HepG2 (cell line): ENCODE measurements around the gene MCC.

ENCODE experiments used
- JUNB ChIP-seq: sonication (generic); formaldehyde crosslinking; IDR thresholded peaks from 2 replicates; pipeline ENCODE4 v1.8.0; 2022; ENCODE audit warnings: missing genetic modification reagents, mild to moderate bottlenecking, borderline replicate concordance
- TMF1 ChIP-seq: sonication (generic); formaldehyde crosslinking; IDR thresholded peaks from 2 replicates; pipeline ENCODE4 v1.8.1; 2022; ENCODE audit warnings: low read depth, missing genetic modification reagents
- USF2 ChIP-seq, 2 experiments: sonication (generic) in 1 of 2; formaldehyde crosslinking in 1 of 2; IDR thresholded peaks; 2 replicates each; pipeline versions ENCODE4 v1.5.1 to v1.6.1; 2011 to 2020; ENCODE audit warnings: borderline replicate concordance in 1 of 2, low read depth in 1 of 2, low read length in 1 of 2, mild to moderate bottlenecking in 1 of 2, missing genetic modification reagents in 1 of 2, moderate library complexity in 1 of 2
- ZNF652 ChIP-seq: IDR thresholded peaks from 2 replicates; pipeline ENCODE4 v1.6.1; 2016; ENCODE audit warnings: low read depth, borderline replicate concordance
- ZNF768 ChIP-seq: sonication (generic); formaldehyde crosslinking; IDR thresholded peaks from 2 replicates; pipeline ENCODE4 v1.4.0; 2020; ENCODE audit warnings: missing genetic modification reagents
- TF ChIP-seq, protein P1 (sequence below): sonication (generic); formaldehyde crosslinking; IDR thresholded peaks from 2 replicates; pipeline ENCODE4 v1.4.0; 2020; ENCODE audit warnings: missing genetic modification reagents, borderline replicate concordance
- TF ChIP-seq, protein P2 (sequence below): sonication (generic); formaldehyde crosslinking; IDR thresholded peaks from 2 replicates; pipeline ENCODE4 v1.4.0; 2020; ENCODE audit warnings: mild to moderate bottlenecking, missing genetic modification reagents, borderline replicate concordance
- TF ChIP-seq, protein P3 (sequence below): sonication (generic); formaldehyde crosslinking; IDR thresholded peaks from 2 replicates; pipeline ENCODE4 v1.4.0; 2020; ENCODE audit warnings: missing genetic modification reagents, mild to moderate bottlenecking, borderline replicate concordance

- TF ChIP-seq USF2 (IDR thresholded peaks at IDR 0.05; ENCODE audit: low read depth, low read length) = no peak
- no peak for TF ChIP-seq USF2 (CRISPR knock-in tag; IDR thresholded peaks at IDR 0.05; ENCODE audit: borderline replicate concordance)
- TF ChIP-seq ZNF652 (CRISPR knock-in tag) = no peak
- no peak for TF ChIP-seq JUNB
- TF ChIP-seq ZNF768 (CRISPR knock-in tag) = no peak
- TF ChIP-seq, protein P1, sequence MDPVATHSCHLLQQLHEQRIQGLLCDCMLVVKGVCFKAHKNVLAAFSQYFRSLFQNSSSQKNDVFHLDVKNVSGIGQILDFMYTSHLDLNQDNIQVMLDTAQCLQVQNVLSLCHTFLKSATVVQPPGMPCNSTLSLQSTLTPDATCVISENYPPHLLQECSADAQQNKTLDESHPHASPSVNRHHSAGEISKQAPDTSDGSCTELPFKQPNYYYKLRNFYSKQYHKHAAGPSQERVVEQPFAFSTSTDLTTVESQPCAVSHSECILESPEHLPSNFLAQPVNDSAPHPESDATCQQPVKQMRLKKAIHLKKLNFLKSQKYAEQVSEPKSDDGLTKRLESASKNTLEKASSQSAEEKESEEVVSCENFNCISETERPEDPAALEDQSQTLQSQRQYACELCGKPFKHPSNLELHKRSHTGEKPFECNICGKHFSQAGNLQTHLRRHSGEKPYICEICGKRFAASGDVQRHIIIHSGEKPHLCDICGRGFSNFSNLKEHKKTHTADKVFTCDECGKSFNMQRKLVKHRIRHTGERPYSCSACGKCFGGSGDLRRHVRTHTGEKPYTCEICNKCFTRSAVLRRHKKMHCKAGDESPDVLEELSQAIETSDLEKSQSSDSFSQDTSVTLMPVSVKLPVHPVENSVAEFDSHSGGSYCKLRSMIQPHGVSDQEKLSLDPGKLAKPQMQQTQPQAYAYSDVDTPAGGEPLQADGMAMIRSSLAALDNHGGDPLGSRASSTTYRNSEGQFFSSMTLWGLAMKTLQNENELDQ = no peak
- TF ChIP-seq, protein P2, sequence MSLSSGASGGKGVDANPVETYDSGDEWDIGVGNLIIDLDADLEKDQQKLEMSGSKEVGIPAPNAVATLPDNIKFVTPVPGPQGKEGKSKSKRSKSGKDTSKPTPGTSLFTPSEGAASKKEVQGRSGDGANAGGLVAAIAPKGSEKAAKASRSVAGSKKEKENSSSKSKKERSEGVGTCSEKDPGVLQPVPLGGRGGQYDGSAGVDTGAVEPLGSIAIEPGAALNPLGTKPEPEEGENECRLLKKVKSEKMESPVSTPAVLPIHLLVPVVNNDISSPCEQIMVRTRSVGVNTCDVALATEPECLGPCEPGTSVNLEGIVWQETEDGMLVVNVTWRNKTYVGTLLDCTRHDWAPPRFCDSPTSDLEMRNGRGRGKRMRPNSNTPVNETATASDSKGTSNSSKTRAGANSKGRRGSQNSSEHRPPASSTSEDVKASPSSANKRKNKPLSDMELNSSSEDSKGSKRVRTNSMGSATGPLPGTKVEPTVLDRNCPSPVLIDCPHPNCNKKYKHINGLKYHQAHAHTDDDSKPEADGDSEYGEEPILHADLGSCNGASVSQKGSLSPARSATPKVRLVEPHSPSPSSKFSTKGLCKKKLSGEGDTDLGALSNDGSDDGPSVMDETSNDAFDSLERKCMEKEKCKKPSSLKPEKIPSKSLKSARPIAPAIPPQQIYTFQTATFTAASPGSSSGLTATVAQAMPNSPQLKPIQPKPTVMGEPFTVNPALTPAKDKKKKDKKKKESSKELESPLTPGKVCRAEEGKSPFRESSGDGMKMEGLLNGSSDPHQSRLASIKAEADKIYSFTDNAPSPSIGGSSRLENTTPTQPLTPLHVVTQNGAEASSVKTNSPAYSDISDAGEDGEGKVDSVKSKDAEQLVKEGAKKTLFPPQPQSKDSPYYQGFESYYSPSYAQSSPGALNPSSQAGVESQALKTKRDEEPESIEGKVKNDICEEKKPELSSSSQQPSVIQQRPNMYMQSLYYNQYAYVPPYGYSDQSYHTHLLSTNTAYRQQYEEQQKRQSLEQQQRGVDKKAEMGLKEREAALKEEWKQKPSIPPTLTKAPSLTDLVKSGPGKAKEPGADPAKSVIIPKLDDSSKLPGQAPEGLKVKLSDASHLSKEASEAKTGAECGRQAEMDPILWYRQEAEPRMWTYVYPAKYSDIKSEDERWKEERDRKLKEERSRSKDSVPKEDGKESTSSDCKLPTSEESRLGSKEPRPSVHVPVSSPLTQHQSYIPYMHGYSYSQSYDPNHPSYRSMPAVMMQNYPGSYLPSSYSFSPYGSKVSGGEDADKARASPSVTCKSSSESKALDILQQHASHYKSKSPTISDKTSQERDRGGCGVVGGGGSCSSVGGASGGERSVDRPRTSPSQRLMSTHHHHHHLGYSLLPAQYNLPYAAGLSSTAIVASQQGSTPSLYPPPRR (CRISPR knock-in tag) = no peak
- TF ChIP-seq, protein P3, sequence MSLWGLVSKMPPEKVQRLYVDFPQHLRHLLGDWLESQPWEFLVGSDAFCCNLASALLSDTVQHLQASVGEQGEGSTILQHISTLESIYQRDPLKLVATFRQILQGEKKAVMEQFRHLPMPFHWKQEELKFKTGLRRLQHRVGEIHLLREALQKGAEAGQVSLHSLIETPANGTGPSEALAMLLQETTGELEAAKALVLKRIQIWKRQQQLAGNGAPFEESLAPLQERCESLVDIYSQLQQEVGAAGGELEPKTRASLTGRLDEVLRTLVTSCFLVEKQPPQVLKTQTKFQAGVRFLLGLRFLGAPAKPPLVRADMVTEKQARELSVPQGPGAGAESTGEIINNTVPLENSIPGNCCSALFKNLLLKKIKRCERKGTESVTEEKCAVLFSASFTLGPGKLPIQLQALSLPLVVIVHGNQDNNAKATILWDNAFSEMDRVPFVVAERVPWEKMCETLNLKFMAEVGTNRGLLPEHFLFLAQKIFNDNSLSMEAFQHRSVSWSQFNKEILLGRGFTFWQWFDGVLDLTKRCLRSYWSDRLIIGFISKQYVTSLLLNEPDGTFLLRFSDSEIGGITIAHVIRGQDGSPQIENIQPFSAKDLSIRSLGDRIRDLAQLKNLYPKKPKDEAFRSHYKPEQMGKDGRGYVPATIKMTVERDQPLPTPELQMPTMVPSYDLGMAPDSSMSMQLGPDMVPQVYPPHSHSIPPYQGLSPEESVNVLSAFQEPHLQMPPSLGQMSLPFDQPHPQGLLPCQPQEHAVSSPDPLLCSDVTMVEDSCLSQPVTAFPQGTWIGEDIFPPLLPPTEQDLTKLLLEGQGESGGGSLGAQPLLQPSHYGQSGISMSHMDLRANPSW (CRISPR knock-in tag) = no peak
- no peak for TF ChIP-seq TMF1 (CRISPR knock-in tag)
Measured at GRCh38 chr5:113202287-113202686, 286.0 kb downstream of the MCC start.
